ENCODE measurements around the gene RSPH1. TPM values are rescaled to one million over a fixed set of nuclear protein-coding genes. Genes with fewer than 3 reads are reported as not detected.

The RSPH1 gene
- total RNA-seq, 6 donors from 2014 or later: 0.46 to 68.4 (median 13.4) TPM

- DNase-seq (no peak), ATAC-seq (ENCODE audit: low FRiP score in 2 of 2) (no peak)
- TF ChIP-seq POLR2A (IDR thresholded peaks at IDR 0.05): no peak
- TF ChIP-seq CTCF (IDR thresholded peaks at IDR 0.05): no peak
- 79 to 84% methylated on average over 14 of the region's 14 CpGs for WGBS, 2 donors
- H3K4me3 ChIP-seq: no peak overlapping the region
- H3K36me3 ChIP-seq: peaks cover 0 to 39% (median 22%) of the 10 kb centered on the region in 4 donors
- peaks cover 29 to 53% (median 38%) of the 10 kb centered on the region in 4 donors for H3K4me1 ChIP-seq
- H3K9me3 ChIP-seq: no peaks in the 10 kb centered on the region
- no peaks in the 10 kb centered on the region for H3K27me3 ChIP-seq
- H3K27ac ChIP-seq: no peak overlapping the region
These were observed 26.2 kb upstream of the RSPH1 start for GRCh38 chr21:42522271-42522670.

GRCh38 chr21:42521805-42522204 lies 25.8 kb upstream of the RSPH1 start:
- ATAC-seq (ENCODE audit: low FRiP score in 2 of 2) (no peak), DNase-seq (no peak)
- TF ChIP-seq POLR2A (IDR thresholded peaks at IDR 0.05): no peak
- TF ChIP-seq POLR2AphosphoS5 (IDR thresholded peaks at IDR 0.05): no peak
- no peak for TF ChIP-seq EP300 (IDR thresholded peaks at IDR 0.05)
- TF ChIP-seq CTCF (IDR thresholded peaks at IDR 0.05): no peak
- peaks cover 27 to 57% (median 39%) of the 10 kb centered on the region in 4 donors for H3K4me1 ChIP-seq
- no peak overlapping the region for H3K4me3 ChIP-seq
- no peaks in the 10 kb centered on the region for H3K9me3 ChIP-seq
- no peak overlapping the region for H3K27ac ChIP-seq
- H3K36me3 ChIP-seq: peaks cover 0 to 39% (median 22%) of the 10 kb centered on the region in 4 donors
- no peaks in the 10 kb centered on the region for H3K27me3 ChIP-seq
- 72 to 84% methylated on average over 6 of the region's 6 CpGs for WGBS, 2 donors

GRCh38 chr21:42521384-42521783 lies 25.4 kb upstream of the RSPH1 start:
- TF ChIP-seq POLR2A (IDR thresholded peaks at IDR 0.05) (no peak), POLR2AphosphoS5 (IDR thresholded peaks at IDR 0.05) (no peak), EP300 (IDR thresholded peaks at IDR 0.05) (no peak), CTCF (IDR thresholded peaks at IDR 0.05) (no peak)
- Histone ChIP-seq H3K9me3 (no peaks in the 10 kb centered on the region), H3K36me3 (peaks cover 0 to 39% (median 22%) of the 10 kb centered on the region in 4 donors), H3K4me3 (no peak overlapping the region), H3K4me1 (peaks cover 26 to 56% (median 39%) of the 10 kb centered on the region in 4 donors), H3K27ac (no peak overlapping the region), H3K27me3 (no peaks in the 10 kb centered on the region)
- WGBS, 2 donors: 96 to 100% methylated on average over 1 of the region's 1 CpG
- ATAC-seq (ENCODE audit: low FRiP score in 2 of 2): no peak
- DNase-seq: no peak

- TF ChIP-seq EP300 (IDR thresholded peaks at IDR 0.05) (no peak), POLR2A (IDR thresholded peaks at IDR 0.05) (no peak)
- 87 to 88% methylated on average over 18 of the region's 18 CpGs for WGBS, 2 donors
- Histone ChIP-seq H3K4me3 (no peak overlapping the region), H3K27ac (no peak overlapping the region), H3K27me3 (no peaks in the 10 kb centered on the region), H3K36me3 (peaks cover 0 to 39% (median 22%) of the 10 kb centered on the region in 4 donors), H3K9me3 (no peaks in the 10 kb centered on the region), H3K4me1 (peaks cover 23 to 54% (median 37%) of the 10 kb centered on the region in 4 donors)
- ATAC-seq (ENCODE audit: low FRiP score in 2 of 2) (no peak), DNase-seq (no peak)
These were observed 24.7 kb upstream of the RSPH1 start for GRCh38 chr21:42520628-42521253.

GRCh38 chr21:42518626-42519025 lies 22.6 kb upstream of the RSPH1 start:
- no peaks in the 10 kb centered on the region for H3K9me3 ChIP-seq
- H3K36me3 ChIP-seq: peaks cover 0 to 39% (median 22%) of the 10 kb centered on the region in 4 donors
- H3K4me1 ChIP-seq: peaks cover 15 to 50% (median 30%) of the 10 kb centered on the region in 4 donors
- no peak overlapping the region for H3K27ac ChIP-seq
- 88% methylated on average over 6 to 7 of the region's 7 CpGs for WGBS, 2 donors
- H3K27me3 ChIP-seq: no peaks in the 10 kb centered on the region
- DNase-seq (no peak), ATAC-seq (ENCODE audit: low FRiP score in 2 of 2) (no peak)
- no peak overlapping the region for H3K4me3 ChIP-seq
- TF ChIP-seq POLR2A (IDR thresholded peaks at IDR 0.05) (no peak), POLR2AphosphoS5 (IDR thresholded peaks at IDR 0.05) (no peak), EP300 (IDR thresholded peaks at IDR 0.05) (no peak), CTCF (IDR thresholded peaks at IDR 0.05) (no peak)

Measured in upper lobe of left lung (tissue), 6 donors.